Tongue (tissue), 2 donors: Measurements from ENCODE around the gene ULK4. TPM values are rescaled to one million over a fixed set of nuclear protein-coding genes. Genes with fewer than 3 reads are reported as not detected.
"Not testable (repeated sequence)": the region's sequence is repeated elsewhere in the genome, so short reads cannot be mapped to it uniquely, and the experiment has no call there.

ENCODE experiments used
- DNase-seq: peaks from one replicate; pipeline ENCODE4 v3.0.0-alpha.2; 2015
- total RNA-seq: library from RNA; depleted of rRNA; stranded (reverse); fragments of >200 nt; gene quantifications from one replicate; pipeline ENCODE4 v1.2.3, GENCODE V29; 2014

The ULK4 gene
- total RNA-seq, 1 donor from 2014 or later = 22.2 TPM

- no peak for DNase-seq
Measured at GRCh38 chr3:41490360-41490759, 471.5 kb downstream of the ULK4 start.

GRCh38 chr3:41489231-41489630 is 472.7 kb downstream of the ULK4 start:
- DNase-seq = no peak

DNA sequence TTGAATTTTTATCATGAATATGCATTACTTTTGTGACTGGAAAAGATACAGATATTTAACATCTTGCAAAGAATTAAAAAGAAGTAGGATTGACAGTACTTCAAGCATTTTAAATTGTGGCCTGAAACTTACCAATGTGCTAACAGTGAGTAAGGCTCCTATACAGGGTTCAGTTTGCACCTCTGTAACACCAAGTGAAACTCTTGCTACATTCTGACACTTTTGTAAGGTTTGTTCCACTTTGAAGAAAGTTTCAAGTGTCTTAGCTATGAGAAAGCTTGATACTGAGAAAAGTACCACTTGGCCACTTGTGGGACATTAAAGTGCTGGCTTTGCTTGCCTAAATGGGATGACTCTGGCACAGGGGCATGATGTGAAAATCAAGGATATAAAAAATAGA is 473.4 kb downstream of the ULK4 start:
- no peak for DNase-seq

DNA sequence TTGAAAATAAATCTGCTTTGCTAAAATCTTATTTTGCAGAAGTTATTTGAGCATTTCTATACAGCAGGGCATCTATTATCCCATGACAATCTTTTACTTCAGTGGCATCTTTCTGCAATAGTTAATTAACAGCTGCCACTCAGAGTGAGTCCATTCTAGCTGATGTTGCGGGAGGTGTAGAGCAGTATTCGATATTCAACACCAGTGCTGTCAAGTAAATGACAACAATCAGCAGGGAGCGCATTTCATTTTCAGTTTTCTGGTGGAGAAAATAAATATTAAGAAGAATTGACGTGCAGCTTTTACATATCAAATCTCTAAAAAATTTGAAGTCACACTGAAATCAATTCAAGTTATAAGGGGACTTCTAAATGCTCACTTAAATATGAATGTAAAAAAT is 476.4 kb downstream of the ULK4 start:
- DNase-seq = no peak

DNA sequence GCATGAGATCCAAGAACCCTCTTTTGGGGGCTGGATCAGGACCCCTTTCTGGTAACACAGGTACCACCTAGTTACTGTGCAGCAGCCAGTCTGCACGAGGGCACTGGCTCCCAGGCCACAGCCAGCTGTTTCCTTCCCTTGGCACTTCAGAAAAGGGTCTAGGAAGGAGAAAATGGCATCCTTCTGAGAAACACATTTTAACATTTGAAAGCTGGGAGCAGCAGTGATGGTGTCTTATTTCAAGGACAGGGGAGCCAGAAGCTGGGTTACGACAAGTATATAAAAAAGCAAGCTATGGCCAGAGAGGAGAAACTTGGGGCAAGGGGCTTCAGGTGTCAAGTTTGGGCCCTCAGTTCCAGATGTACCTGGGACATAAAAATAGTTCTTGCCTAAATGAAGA is 479.8 kb downstream of the ULK4 start:
- DNase-seq = no peak

DNA sequence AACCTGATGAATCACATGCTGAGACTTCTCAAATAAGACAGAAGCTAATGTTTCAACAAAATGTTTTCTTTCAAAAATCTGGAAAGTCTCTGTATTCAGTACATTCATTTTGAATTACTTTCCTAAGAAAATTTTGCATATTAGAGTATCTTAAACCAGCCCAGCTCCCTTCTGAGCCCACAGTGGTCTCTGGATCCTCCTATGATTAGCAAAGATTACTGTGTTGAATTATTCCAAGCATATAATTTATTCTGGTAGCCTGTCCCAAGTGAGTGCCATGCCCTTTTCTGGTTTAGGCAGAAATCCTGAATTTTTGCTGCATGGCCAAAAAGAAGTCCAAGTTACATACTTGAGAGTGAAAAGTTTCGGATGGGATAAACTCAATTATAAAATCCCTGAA is 483.6 kb downstream of the ULK4 start:
- no peak for DNase-seq

- DNase-seq = no peak
Measured at GRCh38 chr3:41477399-41478014, 484.4 kb downstream of the ULK4 start.

- DNase-seq = no peak
Measured at GRCh38 chr3:41469083-41469482, 492.8 kb downstream of the ULK4 start.

DNA sequence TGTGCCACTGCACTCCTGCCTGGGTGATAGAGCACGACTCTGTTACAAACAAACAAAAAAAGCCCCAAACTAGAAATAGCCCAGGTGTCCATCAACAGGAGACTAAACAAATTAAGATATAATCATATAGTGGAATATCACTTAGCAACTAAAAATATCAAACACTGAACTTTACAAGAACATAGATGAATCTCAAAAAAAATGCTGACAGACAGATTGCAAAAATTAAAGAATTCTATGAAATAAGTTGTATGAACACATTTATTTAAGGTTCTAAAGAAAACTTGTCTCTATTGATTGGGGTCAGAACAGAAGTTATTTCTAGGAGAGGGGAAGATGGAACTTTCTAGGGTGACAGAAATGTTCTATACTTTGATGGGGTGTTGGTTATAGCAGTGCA is 494.4 kb downstream of the ULK4 start:
- no peak for DNase-seq

DNA sequence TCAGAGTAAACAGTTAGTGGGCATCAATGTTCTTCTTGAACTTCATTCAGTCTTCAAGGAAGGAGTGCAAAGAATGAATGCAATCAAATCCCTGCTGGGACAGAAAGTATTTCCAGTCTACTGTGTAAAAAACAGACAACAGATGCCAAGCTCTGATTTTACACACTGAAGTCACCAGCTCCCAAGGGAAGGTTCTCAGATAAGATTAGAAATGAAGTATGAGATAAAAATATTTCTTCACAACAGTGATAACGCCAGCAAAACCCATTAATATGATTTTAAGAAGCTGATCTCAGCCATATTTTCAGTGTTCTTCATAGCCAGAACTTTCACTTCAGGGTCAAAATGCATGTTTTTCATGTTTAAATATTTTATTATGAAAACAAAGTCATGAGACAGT is 497.0 kb downstream of the ULK4 start:
- DNase-seq = no peak

- DNase-seq = no peak
Measured at GRCh38 chr3:41464401-41464800, 497.5 kb downstream of the ULK4 start.

GRCh38 chr3:41462103-41462691 is 499.7 kb downstream of the ULK4 start:
- DNase-seq = no peak

DNA sequence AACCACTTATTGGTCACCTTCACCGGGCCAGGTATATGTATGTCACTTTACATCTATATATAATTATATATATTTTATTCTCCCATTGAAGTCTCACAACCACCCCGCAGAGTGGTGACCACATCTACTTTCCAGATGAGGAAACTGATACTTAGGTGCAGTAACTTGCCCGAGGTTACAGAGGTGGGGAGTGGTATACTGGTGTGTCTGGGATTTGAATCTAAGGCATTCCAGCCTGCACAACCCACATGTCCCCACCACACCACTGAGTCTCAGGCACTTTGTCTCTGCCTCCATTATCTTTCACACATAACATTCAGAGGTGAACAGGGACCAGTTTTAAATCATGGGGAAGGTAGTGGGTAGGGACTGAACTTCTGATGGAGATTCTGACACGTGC is 501.2 kb downstream of the ULK4 start:
- no peak for DNase-seq

DNA sequence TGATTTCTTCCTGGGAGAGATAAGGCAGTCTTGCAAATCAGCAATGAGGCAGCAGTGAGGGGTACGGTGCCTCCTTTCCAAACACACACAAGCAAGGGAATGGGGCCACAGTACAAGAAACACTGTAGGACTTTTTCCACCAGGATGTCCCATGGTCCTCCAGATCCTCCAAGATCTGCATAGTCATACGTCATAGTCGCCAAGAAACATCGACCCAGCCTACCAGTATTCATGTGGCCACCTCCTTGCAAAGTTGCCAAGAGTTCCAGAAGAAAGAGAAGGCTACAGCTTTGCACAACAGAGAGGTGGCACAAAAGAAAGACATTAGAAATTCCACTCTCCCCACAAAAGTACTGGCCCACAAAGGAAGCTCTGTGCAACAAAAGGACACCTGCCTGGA is 504.7 kb downstream of the ULK4 start:
- DNase-seq = no peak

- no peak for DNase-seq
Measured at GRCh38 chr3:41456162-41456561, 505.7 kb downstream of the ULK4 start.

DNA sequence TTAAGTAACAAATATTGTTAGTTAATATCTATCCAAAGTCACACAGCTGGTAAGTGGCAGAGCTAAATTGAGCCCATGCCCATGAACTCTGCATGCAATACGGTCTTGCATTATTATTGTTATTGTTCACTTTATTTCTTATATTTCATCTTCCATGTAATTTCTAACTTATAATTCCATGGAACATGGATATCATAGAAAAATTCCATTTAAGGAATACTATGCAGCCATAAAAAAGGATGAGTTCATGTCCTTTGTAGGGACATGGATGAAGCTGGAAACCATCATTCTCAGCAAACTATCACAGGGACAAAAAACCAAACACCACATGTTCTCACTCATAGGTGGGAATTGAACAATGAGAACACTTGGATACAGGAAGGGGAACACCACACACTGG is 508.3 kb downstream of the ULK4 start:
- DNase-seq = not testable (repeated sequence)

DNA sequence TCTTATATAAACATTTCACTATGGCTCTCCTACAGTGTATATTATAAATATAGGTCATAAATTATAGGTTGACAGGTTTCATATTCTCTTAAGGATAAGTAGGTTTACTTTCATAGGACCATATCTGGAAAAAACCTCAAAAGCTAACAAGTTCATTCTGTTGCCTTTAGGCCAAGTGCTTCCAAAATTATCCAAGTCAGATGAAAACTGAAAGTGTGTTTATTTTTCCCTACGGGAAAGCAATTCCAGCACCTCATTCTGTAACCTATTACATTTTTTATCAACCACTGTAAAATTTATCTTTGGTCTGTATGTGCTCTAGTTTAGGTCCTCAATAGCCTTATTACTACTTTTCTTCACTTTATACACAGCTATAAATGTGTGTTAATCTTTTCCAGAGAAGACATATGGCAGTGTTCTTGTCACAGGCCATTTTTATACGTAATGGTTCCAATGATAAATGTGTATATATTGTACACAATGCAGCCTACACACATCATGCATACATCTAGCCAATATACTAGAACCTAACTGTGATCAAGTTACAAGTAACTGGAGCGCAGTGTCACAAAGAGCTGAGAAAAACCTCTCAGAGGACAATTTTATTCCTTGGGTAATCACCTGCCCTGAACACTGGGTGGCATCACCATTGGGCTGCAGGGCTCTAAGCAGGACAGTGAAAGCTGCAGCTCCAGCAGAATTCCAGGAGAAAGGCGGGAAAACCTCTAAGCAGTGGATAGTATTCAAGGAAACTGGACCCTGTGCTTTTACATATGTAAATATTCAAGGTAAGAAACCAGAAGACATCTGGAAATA is 511.3 kb downstream of the ULK4 start:
- DNase-seq = no peak

GRCh38 chr3:41448396-41448795 is 513.5 kb downstream of the ULK4 start:
- DNase-seq = no peak

DNA sequence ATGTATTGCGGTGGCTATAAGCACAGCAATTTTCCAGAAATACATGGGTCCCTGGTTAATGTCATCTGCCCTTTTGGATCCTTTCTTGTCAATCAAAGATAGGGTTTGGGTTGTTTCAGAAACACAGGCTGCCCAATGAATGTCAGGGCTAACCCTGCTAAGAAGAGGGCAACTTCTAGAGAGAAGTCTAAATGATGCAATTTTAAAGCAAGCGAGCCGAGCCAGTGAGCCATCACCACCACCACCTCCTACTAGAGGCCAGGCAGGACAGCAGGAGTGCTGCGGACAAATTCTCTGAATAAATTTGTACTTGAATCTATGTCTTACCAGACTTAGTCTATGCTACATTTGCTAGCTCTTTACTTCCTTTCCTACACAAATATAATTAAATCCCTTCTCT is 514.2 kb downstream of the ULK4 start:
- no peak for DNase-seq

DNA sequence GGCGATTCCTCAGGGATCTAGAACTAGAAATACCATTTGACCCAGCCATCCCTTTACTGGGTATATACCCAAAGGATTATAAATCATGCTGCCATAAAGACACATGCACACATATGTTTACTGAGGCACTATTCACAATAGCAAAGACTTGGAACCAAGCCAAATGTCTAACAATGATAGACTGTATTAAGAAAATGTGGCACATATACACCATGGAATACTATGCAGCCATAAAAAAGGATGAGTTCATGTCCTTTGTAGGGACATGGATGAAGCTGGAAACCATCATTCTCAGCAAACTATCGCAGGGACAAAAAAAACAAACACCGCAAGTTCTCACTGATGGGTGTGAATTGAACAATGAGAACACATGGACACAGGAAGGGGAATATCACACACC is 515.6 kb downstream of the ULK4 start:
- not testable (repeated sequence) for DNase-seq

DNA sequence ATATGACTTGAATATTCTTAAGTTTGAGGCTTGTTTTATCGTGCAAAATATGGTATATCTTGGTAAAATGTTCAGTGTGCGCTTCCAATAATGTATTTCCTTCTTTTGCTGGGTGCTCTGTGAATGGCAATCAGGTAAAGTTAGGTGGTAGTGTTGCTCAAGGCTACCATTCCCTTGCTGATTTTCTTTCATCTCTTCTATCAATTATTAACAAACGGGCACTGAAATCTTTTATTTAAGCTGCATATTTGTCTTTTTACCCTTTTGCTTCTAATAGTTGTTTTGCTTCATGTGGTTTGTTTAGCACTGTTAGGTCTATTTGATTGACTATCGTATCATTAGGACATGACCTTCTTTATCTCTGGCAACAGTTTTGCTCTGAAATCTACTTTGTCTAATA is 520.3 kb downstream of the ULK4 start:
- no peak for DNase-seq

DNA sequence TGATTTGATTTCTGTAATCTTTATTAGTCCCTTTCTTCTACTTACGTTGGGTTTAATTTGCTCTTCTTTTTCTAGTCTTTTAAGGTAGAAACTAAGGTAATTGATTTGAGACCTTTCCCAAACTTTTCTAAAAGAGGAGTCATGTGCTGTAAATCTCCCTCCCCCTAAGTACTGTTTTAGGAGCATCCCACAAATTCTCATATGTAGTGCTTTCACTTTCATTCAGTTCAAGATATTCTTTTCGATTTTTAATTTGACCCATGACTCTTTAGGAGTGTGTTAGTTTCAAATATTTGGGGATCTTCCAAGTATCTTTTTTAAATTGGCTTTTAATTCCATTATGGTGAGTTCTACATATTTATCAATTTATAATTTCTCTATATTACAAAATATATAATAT is 520.8 kb downstream of the ULK4 start:
- DNase-seq = no peak

GRCh38 chr3:41436983-41437382 is 524.9 kb downstream of the ULK4 start:
- DNase-seq = no peak

GRCh38 chr3:41434781-41435180 is 527.1 kb downstream of the ULK4 start:
- no peak for DNase-seq
